Right lobe of liver (tissue), 6 donors: ENCODE measurements around the gene IGIP. TPM values are rescaled to one million over a fixed set of nuclear protein-coding genes. Genes with fewer than 3 reads are reported as not detected.

ENCODE experiments used
- ATAC-seq, 4 donors: fragments of 200-7000 bp; cut with Tn5 transposase; one replicate each; pipeline ENCODE4 v1.9.1; 2020; ENCODE audit warnings: mild to moderate bottlenecking in 4 of 4, moderate library complexity in 4 of 4
- DNase-seq, 3 donors: peaks; one replicate each; pipeline ENCODE4 v3.0.0-alpha.2; 2020
- H3K27ac ChIP-seq, 3 donors: fragments of 200-600 bp; one replicate each; pipeline ENCODE4 v1.8.0; 2022
- H3K27me3 ChIP-seq, 2 donors: fragments of 200-600 bp; one replicate each; pipeline ENCODE4 v1.8.0; 2022
- H3K36me3 ChIP-seq, 4 donors: fragments of 200-600 bp; sonication (generic) in 1 of 4; one replicate each; pipeline versions ENCODE4 v1.5.1 to v1.8.0; 2017 to 2022; ENCODE audit warnings: control low read depth in 1 of 4
- H3K4me1 ChIP-seq, 4 donors: fragments of 200-600 bp; sonication (generic) in 1 of 4; one replicate each; pipeline versions ENCODE4 v1.5.1 to v1.8.0; 2017 to 2022; ENCODE audit warnings: control low read depth in 1 of 4
- H3K4me3 ChIP-seq, 3 donors: fragments of 200-600 bp; one replicate each; pipeline ENCODE4 v1.8.0; 2022
- H3K9me3 ChIP-seq, 4 donors: fragments of 200-600 bp; sonication (generic) in 1 of 4; one replicate each; pipeline versions ENCODE4 v1.5.1 to v1.8.0; 2017 to 2022; ENCODE audit warnings: control low read depth in 1 of 4
- CTCF ChIP-seq, 4 donors: fragments of 200-600 bp in 3 of 4; fragments of 450-650 bp in 1 of 4; IDR thresholded peaks; one replicate each; pipeline versions ENCODE4 v1.5.1 to v1.8.0; 2016 to 2022; ENCODE audit warnings: antibody characterized with exemption in 4 of 4, mild to moderate bottlenecking in 2 of 4
- POLR2A ChIP-seq: fragments of 450-650 bp; IDR thresholded peaks from one replicate; pipeline ENCODE4 v1.6.1; 2017; ENCODE audit warnings: antibody characterized with exemption, mild to moderate bottlenecking
- WGBS: methylation state at CpG from one replicate; pipeline ENCODE4 v1.1.6; 2018; ENCODE audit warnings: low coverage, low lambda C conversion rate; ENCODE audit not compliant: insufficient coverage; ENCODE audit errors: missing lambda C conversion rate; 5-methylcytosine and 5-hydroxymethylcytosine counted together
- intact Hi-C, 2 donors: fragments of 100-400 bp; cut with DNase I; formaldehyde crosslinking; loops; one replicate each; pipeline versions ENCODE4 v1.11.2 to v1.14.1; 2022
- total RNA-seq, 6 experiments: library from RNA; depleted of rRNA in 2 of 6; stranded (reverse); fragments of >200 nt in 2 of 6; fragmentation: NEBNext Ultra II Directional in 3 of 6; extraction: Animal tissue kit (Norgen Biotek cat#: 25700) in 3 of 6; gene quantifications; one replicate each; pipeline versions ENCODE4 v1.1.0 to v1.2.4, GENCODE V29; 2016 to 2023
- donor health status: DM: no; HTN: yes; CAD: no.
- donor health status: DM: no; HTN: no; CAD: no.
- donor health status: DM: no; HTN: no; CAD: no.
- donor health status: DM: no; HTN: yes; CAD: no.
- donor health status: DM: no; HTN: yes; CAD: no.

IGIP gene
- total RNA-seq, 6 experiments from 2014 or later: 4.4 to 7.1 (median 6.5) TPM

GRCh38 chr5:140145256-140145655, 19.5 kb downstream of the IGIP start:
- ATAC-seq: no peak
- intact Hi-C loops: no loop called here
- peak overlapping the region in 1 of 3 donors; percentile 50 for H3K4me3 ChIP-seq

GRCh38 chr5:140145818-140146522, 20.2 kb downstream of the IGIP start:
- H3K27me3 ChIP-seq: no peaks in the 10 kb centered on the region
- 0% methylated on average over 18 of the region's 64 CpGs for WGBS
- TF ChIP-seq POLR2A (no peak), CTCF (IDR thresholded peaks at IDR 0.05) (peak; percentile 77 to 90 (median 82))
- peak overlapping the region; percentile 28 to 50 (median 41) for H3K4me3 ChIP-seq
- no peaks in the 10 kb centered on the region for H3K36me3 ChIP-seq
- DNase-seq (peak; percentile 78 to 83 (median 81)), ATAC-seq (peak; percentile 88 to 92 (median 90))
- peaks cover 0 to 39% (median 5%) of the 10 kb centered on the region in 4 donors for H3K4me1 ChIP-seq
- H3K27ac ChIP-seq: no peak overlapping the region
- intact Hi-C loops: no loop called here
- H3K9me3 ChIP-seq: no peaks in the 10 kb centered on the region

More at GRCh38 chr5:140145256-140145655, 19.5 kb downstream of the IGIP start:
- H3K27ac ChIP-seq: no peak overlapping the region
- 78% methylated on average over 2 of the region's 3 CpGs for WGBS
- no peaks in the 10 kb centered on the region for H3K9me3 ChIP-seq
- peak in 1 of 3 donors; percentile 25 for DNase-seq
- TF ChIP-seq POLR2A (no peak), CTCF (IDR thresholded peaks at IDR 0.05) (no peak)
- no peaks in the 10 kb centered on the region for H3K27me3 ChIP-seq
- H3K4me1 ChIP-seq: peaks cover 0 to 46% (median 8%) of the 10 kb centered on the region in 4 donors
- H3K36me3 ChIP-seq: no peaks in the 10 kb centered on the region

GRCh38 chr5:140146523-140146842, 20.7 kb downstream of the IGIP start:
- DNase-seq (no peak), ATAC-seq (no peak)
- intact Hi-C loops: no loop called here
- H3K36me3 ChIP-seq: no peaks in the 10 kb centered on the region
- no peaks in the 10 kb centered on the region for H3K9me3 ChIP-seq
- H3K4me3 ChIP-seq: peak overlapping the region in 1 of 3 donors; percentile 41
- no peak overlapping the region for H3K27ac ChIP-seq
- WGBS: 23% methylated on average over 2 of the region's 14 CpGs
- no peaks in the 10 kb centered on the region for H3K27me3 ChIP-seq
- TF ChIP-seq CTCF (IDR thresholded peaks at IDR 0.05) (no peak), POLR2A (no peak)
- peaks cover 0 to 34% (median 3%) of the 10 kb centered on the region in 4 donors for H3K4me1 ChIP-seq

- Histone ChIP-seq H3K36me3 (no peaks in the 10 kb centered on the region), H3K4me3 (no peak overlapping the region), H3K9me3 (no peaks in the 10 kb centered on the region), H3K27ac (no peak overlapping the region), H3K27me3 (no peaks in the 10 kb centered on the region), H3K4me1 (peaks cover 0 to 24% (median 3%) of the 10 kb centered on the region in 4 donors)
- no peak for ATAC-seq
- no CpG with 5 or more reads among the region's 1 CpG for WGBS
- TF ChIP-seq POLR2A (no peak), CTCF (IDR thresholded peaks at IDR 0.05) (no peak)
- DNase-seq: peak in 1 of 3 donors; percentile 21
- intact Hi-C loops: no loop called here
Measured at GRCh38 chr5:140147460-140147859, 21.7 kb downstream of the IGIP start.
